K562 (cell line): ENCODE results near the gene PRTFDC1. TPM values are rescaled to one million over a fixed set of nuclear protein-coding genes. Genes with fewer than 3 reads are reported as not detected.
A peak's percentile ranks its signal among the peaks of the same experiment; 100 is the strongest.

Source experiments
- CBX3 ChIP-seq, 2 experiments: IDR thresholded peaks; 1 replicate in 1 of 2; 2 replicates in 1 of 2; pipeline ENCODE4 v1.6.1; 2012; ENCODE audit warnings: inconsistent platforms in 2 of 2, low read length in 2 of 2, borderline replicate concordance in 1 of 2, control low read depth in 1 of 2
- CREB1 ChIP-seq, 2 experiments: sonication (generic) in 1 of 2; formaldehyde crosslinking in 1 of 2; IDR thresholded peaks; 2 replicates each; pipeline versions ENCODE4 v1.6.1 to v1.8.0; 2012 to 2022; ENCODE audit warnings: inconsistent platforms in 1 of 2, mild to moderate bottlenecking in 1 of 2, missing genetic modification reagents in 1 of 2, moderate library complexity in 1 of 2
- DNMT1 ChIP-seq: fragments of 450-650 bp; IDR thresholded peaks from 2 replicates; pipeline ENCODE4 v1.6.1; 2016; ENCODE audit warnings: antibody characterized with exemption, mild to moderate bottlenecking
- DPF2 ChIP-seq: fragments of 450-650 bp; IDR thresholded peaks from 2 replicates; pipeline ENCODE4 v1.6.1; 2016
- HDAC3 ChIP-seq: fragments of 450-650 bp; IDR thresholded peaks from 2 replicates; pipeline ENCODE4 v1.6.1; 2018; ENCODE audit warnings: borderline replicate concordance, mild to moderate bottlenecking, moderate library complexity; ENCODE audit not compliant: partially characterized antibody
- HDGF ChIP-seq: fragments of 450-650 bp; IDR thresholded peaks from 2 replicates; pipeline ENCODE4 v1.6.1; 2016
- HIVEP1 ChIP-seq: fragments of 250-450 bp; sonication (Bioruptor Pico); IDR thresholded peaks from 2 replicates; pipeline ENCODE4 v1.4.0; 2020; ENCODE audit warnings: mild to moderate bottlenecking
- IFI16 ChIP-seq: fragments of 250-450 bp; sonication (Bioruptor Pico); IDR thresholded peaks from 2 replicates; pipeline ENCODE4 v2.1.2; 2022; ENCODE audit warnings: mild to moderate bottlenecking, inconsistent platforms
- MCM5 ChIP-seq: fragments of 450-650 bp; IDR thresholded peaks from 2 replicates; pipeline ENCODE4 v1.6.1; 2016; ENCODE audit warnings: low read depth
- MCM7 ChIP-seq, 2 experiments: fragments of 450-650 bp; IDR thresholded peaks; 2 replicates each; pipeline ENCODE4 v1.6.1; 2016 to 2018
- PHF20 ChIP-seq: fragments of 450-650 bp; IDR thresholded peaks from 2 replicates; pipeline ENCODE4 v1.6.1; 2018; ENCODE audit not compliant: partially characterized antibody
- POLR2AphosphoS2 ChIP-seq: IDR thresholded peaks from 2 replicates; pipeline ENCODE4 v1.6.1; 2012; ENCODE audit warnings: low read length, improper control_type of control experiment
- RBM14 ChIP-seq: fragments of 200-400 bp; formaldehyde crosslinking; IDR thresholded peaks from 2 replicates; pipeline ENCODE4 v1.6.1; 2018; ENCODE audit warnings: low read depth, mild to moderate bottlenecking, low read length, moderate library complexity, borderline replicate concordance; ENCODE audit not compliant: insufficient read depth
- RHOXF2B ChIP-seq: fragments of 250-450 bp; sonication (Bioruptor Pico); conservative IDR thresholded peaks from 2 replicates; pipeline ENCODE4 v1.5.1; 2021
- SOX6 ChIP-seq: fragments of 450-650 bp; IDR thresholded peaks from 2 replicates; pipeline ENCODE4 v1.6.1; 2014; ENCODE audit warnings: mild to moderate bottlenecking
- SUPT5H ChIP-seq: fragments of 450-650 bp; IDR thresholded peaks from 2 replicates; pipeline ENCODE4 v1.6.1; 2016
- ZNF764 ChIP-seq: fragments of 250-450 bp; sonication (Bioruptor Pico); IDR thresholded peaks from 2 replicates; pipeline ENCODE4 v1.4.0; 2020; ENCODE audit warnings: low read depth, mild to moderate bottlenecking, moderate library complexity
- polyA plus RNA-seq, 8 experiments: library from polyadenylated mRNA; depleted of rRNA in 4 of 8; stranded (reverse) in 5 of 8; unstranded in 3 of 8; fragments of >200 nt; fragmentation: Nextera tagmentation in 2 of 8; fragmentation: Illumina TruSeq in 1 of 8; extraction: Ambion mirVana in 2 of 8; extraction: Trizol in 1 of 8; gene quantifications; 2 replicates each; pipeline versions ENCODE4 v1.2.1 to v1.2.3, GENCODE V29; 2011 to 2014; ENCODE audit warnings: inconsistent platforms in 1 of 8, missing spikeins in 1 of 8
- total RNA-seq, 7 experiments: library from RNA; depleted of rRNA in 6 of 7; stranded (reverse); fragments of >200 nt in 6 of 7; fragmentation: Illumina TruSeq in 2 of 7; extraction: Trizol in 2 of 7; gene quantifications; 2 replicates each; pipeline versions ENCODE4 v1.2.1 to v1.2.3, GENCODE V29; 2011 to 2021; ENCODE audit warnings: low replicate concordance in 1 of 7
- TF ChIP-seq, protein P1 (sequence below), 2 experiments: fragments of 450-650 bp in 1 of 2; IDR thresholded peaks; 2 replicates each; pipeline ENCODE4 v1.6.1; 2011 to 2017; ENCODE audit warnings: low read depth in 2 of 2, antibody characterized with exemption in 1 of 2, borderline replicate concordance in 1 of 2, low read length in 1 of 2, mild to moderate bottlenecking in 1 of 2, mixed read lengths in 1 of 2; ENCODE audit not compliant: control insufficient read depth in 1 of 2
- TF ChIP-seq, protein P2 (sequence below): fragments of 250-450 bp; sonication (Bioruptor Pico); IDR thresholded peaks from 2 replicates; pipeline ENCODE4 v1.5.0; 2021
- TF ChIP-seq, protein P3 (sequence below): sonication (generic); formaldehyde crosslinking; IDR thresholded peaks from 2 replicates; pipeline ENCODE4 v1.9.0; 2022; ENCODE audit warnings: mild to moderate bottlenecking, missing genetic modification reagents
- TF ChIP-seq, protein P4 (sequence below): fragments of 250-450 bp; sonication (Bioruptor Pico); IDR thresholded peaks from 2 replicates; pipeline ENCODE4 v1.4.0; 2020

PRTFDC1 gene
- total and polyA plus RNA-seq, 9 of the 15 experiments (the other 6 are each of a cell fraction or from before 2014, with no cell fraction given) = 7.0 to 27.6 (median 10.0) TPM

DNA sequence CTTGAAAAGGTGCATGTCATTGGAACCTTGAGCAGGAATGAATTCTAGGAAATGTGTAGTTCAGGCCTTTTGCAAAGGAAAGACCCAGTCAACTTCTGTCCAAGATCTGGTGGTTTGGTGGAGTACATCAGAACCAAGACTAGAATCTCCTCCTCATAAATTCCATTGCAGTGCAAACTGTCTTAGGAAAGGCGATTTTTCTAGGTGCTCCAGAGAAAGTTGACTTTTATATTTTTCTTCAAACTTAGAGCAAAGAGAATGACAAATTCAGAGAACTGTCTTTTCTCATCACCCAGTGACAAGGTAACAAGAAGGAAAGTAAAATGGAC lies 50.0 kb downstream of the PRTFDC1 start (continued):
- TF ChIP-seq, protein P1, sequence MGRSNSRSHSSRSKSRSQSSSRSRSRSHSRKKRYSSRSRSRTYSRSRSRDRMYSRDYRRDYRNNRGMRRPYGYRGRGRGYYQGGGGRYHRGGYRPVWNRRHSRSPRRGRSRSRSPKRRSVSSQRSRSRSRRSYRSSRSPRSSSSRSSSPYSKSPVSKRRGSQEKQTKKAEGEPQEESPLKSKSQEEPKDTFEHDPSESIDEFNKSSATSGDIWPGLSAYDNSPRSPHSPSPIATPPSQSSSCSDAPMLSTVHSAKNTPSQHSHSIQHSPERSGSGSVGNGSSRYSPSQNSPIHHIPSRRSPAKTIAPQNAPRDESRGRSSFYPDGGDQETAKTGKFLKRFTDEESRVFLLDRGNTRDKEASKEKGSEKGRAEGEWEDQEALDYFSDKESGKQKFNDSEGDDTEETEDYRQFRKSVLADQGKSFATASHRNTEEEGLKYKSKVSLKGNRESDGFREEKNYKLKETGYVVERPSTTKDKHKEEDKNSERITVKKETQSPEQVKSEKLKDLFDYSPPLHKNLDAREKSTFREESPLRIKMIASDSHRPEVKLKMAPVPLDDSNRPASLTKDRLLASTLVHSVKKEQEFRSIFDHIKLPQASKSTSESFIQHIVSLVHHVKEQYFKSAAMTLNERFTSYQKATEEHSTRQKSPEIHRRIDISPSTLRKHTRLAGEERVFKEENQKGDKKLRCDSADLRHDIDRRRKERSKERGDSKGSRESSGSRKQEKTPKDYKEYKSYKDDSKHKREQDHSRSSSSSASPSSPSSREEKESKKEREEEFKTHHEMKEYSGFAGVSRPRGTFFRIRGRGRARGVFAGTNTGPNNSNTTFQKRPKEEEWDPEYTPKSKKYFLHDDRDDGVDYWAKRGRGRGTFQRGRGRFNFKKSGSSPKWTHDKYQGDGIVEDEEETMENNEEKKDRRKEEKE (IDR thresholded peaks at IDR 0.05; ENCODE audit: borderline replicate concordance in 1 of 2, control insufficient read depth in 1 of 2, low read depth in 2 of 2, low read length in 1 of 2) = 0 out of 4 replicates have a peak, but pooled peaks of 1 of the 2 experiments have one; percentile 30
- TF ChIP-seq CBX3 (IDR thresholded peaks at IDR 0.05; ENCODE audit: borderline replicate concordance in 1 of 2, low read length in 2 of 2) (no peak), CREB1 (IDR thresholded peaks at IDR 0.05) (0 out of 2 replicates have a peak, but pooled peaks have one; percentile 4), CREB1 (CRISPR knock-in tag; IDR thresholded peaks at IDR 0.05) (no peak), SOX6 (no peak), MCM7 (IDR thresholded peaks at IDR 0.05) (no peak), HDAC3 (peak; percentile 13), DNMT1 (no peak), RHOXF2B (CRISPR knock-in tag) (no peak), PHF20 (no peak), MCM5 (no peak), HDGF (no peak), RBM14 (no peak), POLR2AphosphoS2 (no peak), IFI16 (no peak), HIVEP1 (CRISPR knock-in tag) (no peak), SUPT5H (0 out of 2 replicates have a peak, but pooled peaks have one; percentile 25), DPF2 (peak; percentile 4; the same call in 1 of the 2 replicates), ZNF764 (CRISPR knock-in tag) (no peak)
- TF ChIP-seq, protein P2, sequence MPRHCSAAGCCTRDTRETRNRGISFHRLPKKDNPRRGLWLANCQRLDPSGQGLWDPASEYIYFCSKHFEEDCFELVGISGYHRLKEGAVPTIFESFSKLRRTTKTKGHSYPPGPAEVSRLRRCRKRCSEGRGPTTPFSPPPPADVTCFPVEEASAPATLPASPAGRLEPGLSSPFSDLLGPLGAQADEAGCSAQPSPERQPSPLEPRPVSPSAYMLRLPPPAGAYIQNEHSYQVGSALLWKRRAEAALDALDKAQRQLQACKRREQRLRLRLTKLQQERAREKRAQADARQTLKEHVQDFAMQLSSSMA (CRISPR knock-in tag) = no peak
- TF ChIP-seq, protein P3, sequence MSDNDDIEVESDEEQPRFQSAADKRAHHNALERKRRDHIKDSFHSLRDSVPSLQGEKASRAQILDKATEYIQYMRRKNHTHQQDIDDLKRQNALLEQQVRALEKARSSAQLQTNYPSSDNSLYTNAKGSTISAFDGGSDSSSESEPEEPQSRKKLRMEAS (CRISPR knock-in tag) = no peak
- TF ChIP-seq, protein P4, sequence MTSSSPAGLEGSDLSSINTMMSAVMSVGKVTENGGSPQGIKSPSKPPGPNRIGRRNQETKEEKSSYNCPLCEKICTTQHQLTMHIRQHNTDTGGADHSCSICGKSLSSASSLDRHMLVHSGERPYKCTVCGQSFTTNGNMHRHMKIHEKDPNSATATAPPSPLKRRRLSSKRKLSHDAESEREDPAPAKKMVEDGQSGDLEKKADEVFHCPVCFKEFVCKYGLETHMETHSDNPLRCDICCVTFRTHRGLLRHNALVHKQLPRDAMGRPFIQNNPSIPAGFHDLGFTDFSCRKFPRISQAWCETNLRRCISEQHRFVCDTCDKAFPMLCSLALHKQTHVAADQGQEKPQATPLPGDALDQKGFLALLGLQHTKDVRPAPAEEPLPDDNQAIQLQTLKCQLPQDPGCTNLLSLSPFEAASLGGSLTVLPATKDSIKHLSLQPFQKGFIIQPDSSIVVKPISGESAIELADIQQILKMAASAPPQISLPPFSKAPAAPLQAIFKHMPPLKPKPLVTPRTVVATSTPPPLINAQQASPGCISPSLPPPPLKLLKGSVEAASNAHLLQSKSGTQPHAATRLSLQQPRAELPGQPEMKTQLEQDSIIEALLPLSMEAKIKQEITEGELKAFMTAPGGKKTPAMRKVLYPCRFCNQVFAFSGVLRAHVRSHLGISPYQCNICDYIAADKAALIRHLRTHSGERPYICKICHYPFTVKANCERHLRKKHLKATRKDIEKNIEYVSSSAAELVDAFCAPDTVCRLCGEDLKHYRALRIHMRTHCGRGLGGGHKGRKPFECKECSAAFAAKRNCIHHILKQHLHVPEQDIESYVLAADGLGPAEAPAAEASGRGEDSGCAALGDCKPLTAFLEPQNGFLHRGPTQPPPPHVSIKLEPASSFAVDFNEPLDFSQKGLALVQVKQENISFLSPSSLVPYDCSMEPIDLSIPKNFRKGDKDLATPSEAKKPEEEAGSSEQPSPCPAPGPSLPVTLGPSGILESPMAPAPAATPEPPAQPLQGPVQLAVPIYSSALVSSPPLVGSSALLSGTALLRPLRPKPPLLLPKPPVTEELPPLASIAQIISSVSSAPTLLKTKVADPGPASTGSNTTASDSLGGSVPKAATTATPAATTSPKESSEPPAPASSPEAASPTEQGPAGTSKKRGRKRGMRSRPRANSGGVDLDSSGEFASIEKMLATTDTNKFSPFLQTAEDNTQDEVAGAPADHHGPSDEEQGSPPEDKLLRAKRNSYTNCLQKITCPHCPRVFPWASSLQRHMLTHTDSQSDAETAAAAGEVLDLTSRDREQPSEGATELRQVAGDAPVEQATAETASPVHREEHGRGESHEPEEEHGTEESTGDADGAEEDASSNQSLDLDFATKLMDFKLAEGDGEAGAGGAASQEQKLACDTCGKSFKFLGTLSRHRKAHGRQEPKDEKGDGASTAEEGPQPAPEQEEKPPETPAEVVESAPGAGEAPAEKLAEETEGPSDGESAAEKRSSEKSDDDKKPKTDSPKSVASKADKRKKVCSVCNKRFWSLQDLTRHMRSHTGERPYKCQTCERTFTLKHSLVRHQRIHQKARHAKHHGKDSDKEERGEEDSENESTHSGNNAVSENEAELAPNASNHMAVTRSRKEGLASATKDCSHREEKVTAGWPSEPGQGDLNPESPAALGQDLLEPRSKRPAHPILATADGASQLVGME = no peak
